ENCODE results near the gene TBCCD1. TPM values are rescaled to one million over a fixed set of nuclear protein-coding genes. Genes with fewer than 3 reads are reported as not detected.
A peak's percentile ranks its signal among the peaks of the same experiment; 100 is the strongest.

The TBCCD1 gene
- total RNA-seq, 2 donors from 2014 or later = 4.0 to 14.0 TPM

- no peak for ATAC-seq
- Histone ChIP-seq H3K4me3 (no peak overlapping the region), H3K9me3 (no peaks in the 10 kb centered on the region), H3K36me3 (replicated peaks in 1 of 2; ENCODE audit: insufficient read depth in 1 of 2, low read depth in 2 of 2) (no peaks in the 10 kb centered on the region), H3K27me3 (no peaks in the 10 kb centered on the region), H3K4me1 (peaks cover 7% of the 10 kb centered on the region), H3K27ac (no peak overlapping the region)
- DNase-seq = no peak
- TF ChIP-seq POLR2A (IDR thresholded peaks at IDR 0.05) (no peak), CTCF (IDR thresholded peaks at IDR 0.05) (no peak)
- intact Hi-C loops (cut with DNase I) = loop anchor here (10.0 kb wide), 2 partner anchors 49 to 201 kb away; partner anchors contain the start of gene TBCCD1
- WGBS, 2 donors = 49 to 55% methylated on average over 4 of the region's 4 CpGs
Measured at GRCh38 chr3:186613637-186614265, 46.6 kb upstream of the TBCCD1 start.

- Histone ChIP-seq H3K27ac (no peak within 1 kb of the TSS), H3K27me3 (no peaks in the 10 kb centered on the region), H3K4me3 (no peak within 1 kb of the TSS), H3K4me1 (peaks cover 7% of the 10 kb centered on the region), H3K36me3 (replicated peaks in 1 of 2; ENCODE audit: insufficient read depth in 1 of 2, low read depth in 2 of 2) (no peaks in the 10 kb centered on the region), H3K9me3 (no peaks in the 10 kb centered on the region)
- ATAC-seq = no peak
- TF ChIP-seq POLR2A (IDR thresholded peaks at IDR 0.05) = no peak
- TF ChIP-seq CTCF (IDR thresholded peaks at IDR 0.05) = no peak
- intact Hi-C loops (cut with DNase I) = loop anchor here (10.0 kb wide), 2 partner anchors 48 to 202 kb away; partner anchors contain the start of gene TBCCD1
- no peak for DNase-seq
- 73 to 75% methylated on average over 6 to 7 of the region's 7 CpGs for WGBS, 2 donors
Measured at GRCh38 chr3:186612721-186613636, 45.8 kb upstream of the TBCCD1 start, which contains the start of gene AHSG. Gene AHSG, plus strand, starts transcription at chr3:186613060. Its CDS starts 82 bp downstream, at chr3:186613142.

- 27 to 55% methylated on average over 1 to 5 of the region's 5 CpGs for WGBS, 2 donors
- Histone ChIP-seq H3K27me3 (no peaks in the 10 kb centered on the region), H3K36me3 (replicated peaks in 1 of 2; ENCODE audit: insufficient read depth in 1 of 2, low read depth in 2 of 2) (no peaks in the 10 kb centered on the region), H3K9me3 (no peaks in the 10 kb centered on the region), H3K27ac (no peak overlapping the region), H3K4me1 (peaks cover 4% of the 10 kb centered on the region), H3K4me3 (no peak overlapping the region)
- ATAC-seq (no peak), DNase-seq (no peak)
- intact Hi-C loops (cut with DNase I) = loop anchor here (10.0 kb wide), 2 partner anchors 47 to 203 kb away; partner anchors contain the start of gene TBCCD1
- no peak for TF ChIP-seq POLR2A (IDR thresholded peaks at IDR 0.05)
- TF ChIP-seq CTCF (IDR thresholded peaks at IDR 0.05) = no peak
Measured at GRCh38 chr3:186612065-186612464, 44.9 kb upstream of the TBCCD1 start.

GRCh38 chr3:186609247-186609868, 42.2 kb upstream of the TBCCD1 start:
- H3K4me1 ChIP-seq = peaks cover 28% of the 10 kb centered on the region
- H3K27ac ChIP-seq = no peak overlapping the region
- 82 to 85% methylated on average over 8 of the region's 8 CpGs for WGBS, 2 donors
- DNase-seq = peak; percentile 65 to 76 (median 70)
- intact Hi-C loops (cut with DNase I) = no loop called here
- TF ChIP-seq POLR2A (IDR thresholded peaks at IDR 0.05) (no peak), CTCF (IDR thresholded peaks at IDR 0.05) (peak; percentile 27 to 62 (median 54))
- H3K4me3 ChIP-seq = no peak overlapping the region
- peak; percentile 77 for ATAC-seq
- H3K9me3 ChIP-seq = no peaks in the 10 kb centered on the region
- no peaks in the 10 kb centered on the region for H3K36me3 ChIP-seq (replicated peaks in 1 of 2; ENCODE audit: insufficient read depth in 1 of 2, low read depth in 2 of 2)
- H3K27me3 ChIP-seq = no peaks in the 10 kb centered on the region

Measured in body of pancreas (tissue), 4 donors.